ENCODE results near the gene ITPR3.

Gene ITPR3

GRCh38 chr6:33610779-33611732, 10.1 kb upstream of the ITPR3 start:
- Histone ChIP-seq H3K4me3 (ENCODE audit: low read depth, low read length) (no peak overlapping the region), H3K27me3 (replicated peaks) (no peaks in the 10 kb centered on the region), H3K36me3 (replicated peaks) (no peaks in the 10 kb centered on the region), H3K27ac (no peak overlapping the region)
- in situ Hi-C loops (cut with HindIII; ENCODE audit: low pct_ligation_motif_present, low sequenced_read_pairs) = no loop called here
- no peak for DNase-seq
- no peak for TF ChIP-seq CTCF (IDR thresholded peaks at IDR 0.05; ENCODE audit: low read depth, low read length, missing control alignments)

GRCh38 chr6:33613146-33613794, 7.9 kb upstream of the ITPR3 start:
- no peak for TF ChIP-seq CTCF (IDR thresholded peaks at IDR 0.05; ENCODE audit: low read depth, low read length, missing control alignments)
- H3K4me3 ChIP-seq (ENCODE audit: low read depth, low read length) = no peak overlapping the region
- H3K36me3 ChIP-seq (replicated peaks) = no peaks in the 10 kb centered on the region
- DNase-seq = peak; percentile 11
- in situ Hi-C loops (cut with HindIII; ENCODE audit: low pct_ligation_motif_present, low sequenced_read_pairs) = no loop called here
- no peaks in the 10 kb centered on the region for H3K27me3 ChIP-seq (replicated peaks)
- H3K27ac ChIP-seq = no peak overlapping the region

DNA sequence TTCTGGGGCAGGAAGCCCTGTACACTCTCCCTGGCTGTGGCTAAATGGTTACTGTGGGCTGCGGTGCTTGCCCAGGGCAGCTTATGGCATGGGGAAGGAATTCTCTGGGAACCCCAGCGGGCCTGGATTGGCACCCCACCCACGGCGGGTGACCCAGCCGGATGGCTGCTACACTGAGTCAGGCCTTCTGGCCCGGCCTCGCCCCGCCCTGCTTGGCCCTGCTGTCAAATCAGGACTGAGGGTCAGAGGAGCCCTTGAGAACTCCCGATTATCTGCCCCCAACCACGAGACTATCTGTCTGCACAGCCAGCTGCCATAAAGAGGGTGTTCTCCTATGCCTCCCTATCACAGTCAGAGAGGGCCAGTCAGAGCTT, 7.3 kb upstream of the ITPR3 start:
- H3K4me3 ChIP-seq (ENCODE audit: low read depth, low read length) = no peak overlapping the region
- H3K36me3 ChIP-seq (replicated peaks) = no peaks in the 10 kb centered on the region
- in situ Hi-C loops (cut with HindIII; ENCODE audit: low pct_ligation_motif_present, low sequenced_read_pairs) = no loop called here
- no peak for TF ChIP-seq CTCF (IDR thresholded peaks at IDR 0.05; ENCODE audit: low read depth, low read length, missing control alignments)
- DNase-seq = no peak
- H3K27ac ChIP-seq = no peak overlapping the region
- no peaks in the 10 kb centered on the region for H3K27me3 ChIP-seq (replicated peaks)

GRCh38 chr6:33616113-33616512, 5.0 kb upstream of the ITPR3 start:
- in situ Hi-C loops (cut with HindIII; ENCODE audit: low pct_ligation_motif_present, low sequenced_read_pairs) = no loop called here
- TF ChIP-seq CTCF (IDR thresholded peaks at IDR 0.05; ENCODE audit: low read depth, low read length, missing control alignments) = no peak
- Histone ChIP-seq H3K36me3 (replicated peaks) (no peaks in the 10 kb centered on the region), H3K27me3 (replicated peaks) (no peaks in the 10 kb centered on the region), H3K4me3 (ENCODE audit: low read depth, low read length) (no peak overlapping the region), H3K27ac (no peak overlapping the region)
- DNase-seq = no peak

- Histone ChIP-seq H3K27me3 (replicated peaks) (no peaks in the 10 kb centered on the region), H3K4me3 (ENCODE audit: low read depth, low read length) (no peak overlapping the region), H3K27ac (no peak overlapping the region), H3K36me3 (replicated peaks) (no peaks in the 10 kb centered on the region)
- DNase-seq = peak; percentile 13
- TF ChIP-seq CTCF (IDR thresholded peaks at IDR 0.05; ENCODE audit: low read depth, low read length, missing control alignments) = no peak
- in situ Hi-C loops (cut with HindIII; ENCODE audit: low pct_ligation_motif_present, low sequenced_read_pairs) = no loop called here
These were observed 4.2 kb upstream of the ITPR3 start for GRCh38 chr6:33616913-33617312.

Measured in brain microvascular endothelial cell (primary cell).